ENCODE results near the gene TNFRSF4. TPM values are rescaled to one million over a fixed set of nuclear protein-coding genes. Genes with fewer than 3 reads are reported as not detected.

TNFRSF4 gene
- total and polyA plus RNA-seq, 10 of the 15 experiments (the other 5 are each of a cell fraction or from before 2014, with no cell fraction given): 0.05 to 7.3 (median 2.5) TPM; not detected in 1

DNA sequence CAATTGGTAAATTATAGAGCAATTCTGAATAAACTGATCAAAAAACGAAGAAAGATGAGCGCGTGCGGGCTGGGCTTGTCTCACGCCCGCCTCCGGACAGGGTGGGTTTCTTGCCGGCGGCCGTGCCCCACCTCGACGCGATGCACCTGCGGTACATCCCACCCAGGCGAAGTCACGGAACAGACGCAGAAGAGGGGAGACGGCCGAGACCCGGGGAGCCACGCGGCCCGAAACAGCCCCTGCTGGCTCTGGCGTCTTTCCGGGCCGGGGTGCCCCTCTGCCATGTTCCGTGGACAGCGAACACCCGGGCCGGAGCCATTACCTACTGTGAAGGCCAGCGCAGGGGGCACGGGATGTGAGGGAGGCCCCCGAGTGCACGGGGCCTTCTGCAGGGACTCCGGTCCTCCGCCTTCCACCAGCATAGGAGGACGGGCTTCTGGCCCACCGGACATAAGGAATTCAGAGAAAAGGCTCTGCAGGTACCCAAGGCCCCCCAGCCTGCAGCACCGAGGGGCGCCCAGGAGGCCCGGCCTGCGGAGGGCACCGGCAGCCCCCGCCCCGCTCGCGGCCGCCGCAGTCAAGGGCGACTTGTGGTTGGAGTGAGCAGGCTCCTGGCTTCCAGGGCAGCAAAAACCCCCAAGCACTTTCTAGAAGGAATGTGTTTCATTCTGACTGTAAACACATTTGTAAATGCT is 40.2 kb upstream of the TNFRSF4 start:
- ChIA-PET RAD21 (ENCODE audit: unreplicated experiment) (no interaction called here), POLR2A (no interaction called here), SMC1A (ENCODE audit: uncharacterized antibody, unreplicated experiment) (interaction anchor here (1.0 kb wide), 1 partner anchor 18 kb away, joined by 5 read pairs; no protein-coding TSS in a partner anchor), CTCF (no interaction called here)
- no peak overlapping the region for H3K4me2 ChIP-seq (ENCODE audit: control insufficient read depth, insufficient read depth)
- WGBS (ENCODE audit: insufficient coverage, insufficient replicate concordance, low lambda C conversion rate, missing lambda C conversion rate): 96% methylated on average over 50 of the region's 50 CpGs
- H3K9ac ChIP-seq (ENCODE audit: control insufficient read depth, insufficient read depth, low read length): no peak overlapping the region
- TF ChIP-seq, protein P1, sequence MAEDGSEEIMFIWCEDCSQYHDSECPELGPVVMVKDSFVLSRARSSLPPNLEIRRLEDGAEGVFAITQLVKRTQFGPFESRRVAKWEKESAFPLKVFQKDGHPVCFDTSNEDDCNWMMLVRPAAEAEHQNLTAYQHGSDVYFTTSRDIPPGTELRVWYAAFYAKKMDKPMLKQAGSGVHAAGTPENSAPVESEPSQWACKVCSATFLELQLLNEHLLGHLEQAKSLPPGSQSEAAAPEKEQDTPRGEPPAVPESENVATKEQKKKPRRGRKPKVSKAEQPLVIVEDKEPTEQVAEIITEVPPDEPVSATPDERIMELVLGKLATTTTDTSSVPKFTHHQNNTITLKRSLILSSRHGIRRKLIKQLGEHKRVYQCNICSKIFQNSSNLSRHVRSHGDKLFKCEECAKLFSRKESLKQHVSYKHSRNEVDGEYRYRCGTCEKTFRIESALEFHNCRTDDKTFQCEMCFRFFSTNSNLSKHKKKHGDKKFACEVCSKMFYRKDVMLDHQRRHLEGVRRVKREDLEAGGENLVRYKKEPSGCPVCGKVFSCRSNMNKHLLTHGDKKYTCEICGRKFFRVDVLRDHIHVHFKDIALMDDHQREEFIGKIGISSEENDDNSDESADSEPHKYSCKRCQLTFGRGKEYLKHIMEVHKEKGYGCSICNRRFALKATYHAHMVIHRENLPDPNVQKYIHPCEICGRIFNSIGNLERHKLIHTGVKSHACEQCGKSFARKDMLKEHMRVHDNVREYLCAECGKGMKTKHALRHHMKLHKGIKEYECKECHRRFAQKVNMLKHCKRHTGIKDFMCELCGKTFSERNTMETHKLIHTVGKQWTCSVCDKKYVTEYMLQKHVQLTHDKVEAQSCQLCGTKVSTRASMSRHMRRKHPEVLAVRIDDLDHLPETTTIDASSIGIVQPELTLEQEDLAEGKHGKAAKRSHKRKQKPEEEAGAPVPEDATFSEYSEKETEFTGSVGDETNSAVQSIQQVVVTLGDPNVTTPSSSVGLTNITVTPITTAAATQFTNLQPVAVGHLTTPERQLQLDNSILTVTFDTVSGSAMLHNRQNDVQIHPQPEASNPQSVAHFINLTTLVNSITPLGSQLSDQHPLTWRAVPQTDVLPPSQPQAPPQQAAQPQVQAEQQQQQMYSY (CRISPR knock-in tag; IDR thresholded peaks at IDR 0.05): no peak
- no peak for TF ChIP-seq SIX5 (IDR thresholded peaks at IDR 0.05; ENCODE audit: low read depth, low read length, severe bottlenecking)
- no peak for TF ChIP-seq HDGF (IDR thresholded peaks at IDR 0.05)
- TF ChIP-seq, protein P2, sequence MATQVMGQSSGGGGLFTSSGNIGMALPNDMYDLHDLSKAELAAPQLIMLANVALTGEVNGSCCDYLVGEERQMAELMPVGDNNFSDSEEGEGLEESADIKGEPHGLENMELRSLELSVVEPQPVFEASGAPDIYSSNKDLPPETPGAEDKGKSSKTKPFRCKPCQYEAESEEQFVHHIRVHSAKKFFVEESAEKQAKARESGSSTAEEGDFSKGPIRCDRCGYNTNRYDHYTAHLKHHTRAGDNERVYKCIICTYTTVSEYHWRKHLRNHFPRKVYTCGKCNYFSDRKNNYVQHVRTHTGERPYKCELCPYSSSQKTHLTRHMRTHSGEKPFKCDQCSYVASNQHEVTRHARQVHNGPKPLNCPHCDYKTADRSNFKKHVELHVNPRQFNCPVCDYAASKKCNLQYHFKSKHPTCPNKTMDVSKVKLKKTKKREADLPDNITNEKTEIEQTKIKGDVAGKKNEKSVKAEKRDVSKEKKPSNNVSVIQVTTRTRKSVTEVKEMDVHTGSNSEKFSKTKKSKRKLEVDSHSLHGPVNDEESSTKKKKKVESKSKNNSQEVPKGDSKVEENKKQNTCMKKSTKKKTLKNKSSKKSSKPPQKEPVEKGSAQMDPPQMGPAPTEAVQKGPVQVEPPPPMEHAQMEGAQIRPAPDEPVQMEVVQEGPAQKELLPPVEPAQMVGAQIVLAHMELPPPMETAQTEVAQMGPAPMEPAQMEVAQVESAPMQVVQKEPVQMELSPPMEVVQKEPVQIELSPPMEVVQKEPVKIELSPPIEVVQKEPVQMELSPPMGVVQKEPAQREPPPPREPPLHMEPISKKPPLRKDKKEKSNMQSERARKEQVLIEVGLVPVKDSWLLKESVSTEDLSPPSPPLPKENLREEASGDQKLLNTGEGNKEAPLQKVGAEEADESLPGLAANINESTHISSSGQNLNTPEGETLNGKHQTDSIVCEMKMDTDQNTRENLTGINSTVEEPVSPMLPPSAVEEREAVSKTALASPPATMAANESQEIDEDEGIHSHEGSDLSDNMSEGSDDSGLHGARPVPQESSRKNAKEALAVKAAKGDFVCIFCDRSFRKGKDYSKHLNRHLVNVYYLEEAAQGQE (IDR thresholded peaks at IDR 0.05; ENCODE audit: low read depth, low read length): no peak
- no peak for TF ChIP-seq RUNX3 (IDR thresholded peaks at IDR 0.05; ENCODE audit: low read length)
- no peak for TF ChIP-seq BRCA1 (IDR thresholded peaks at IDR 0.05; ENCODE audit: low read depth, low read length)
- no peak for TF ChIP-seq SMC3 (IDR thresholded peaks at IDR 0.05; ENCODE audit: borderline replicate concordance, low read length)
- no peak for TF ChIP-seq ETV6 (conservative IDR thresholded peaks at IDR 0.05 in 1 of 2, IDR thresholded peaks at IDR 0.05 in 1 of 2; ENCODE audit: borderline replicate concordance in 1 of 2, low read depth in 1 of 2)
- no peak for TF ChIP-seq CBX5 (IDR thresholded peaks at IDR 0.05; ENCODE audit: low read depth)
- TF ChIP-seq, protein P3, sequence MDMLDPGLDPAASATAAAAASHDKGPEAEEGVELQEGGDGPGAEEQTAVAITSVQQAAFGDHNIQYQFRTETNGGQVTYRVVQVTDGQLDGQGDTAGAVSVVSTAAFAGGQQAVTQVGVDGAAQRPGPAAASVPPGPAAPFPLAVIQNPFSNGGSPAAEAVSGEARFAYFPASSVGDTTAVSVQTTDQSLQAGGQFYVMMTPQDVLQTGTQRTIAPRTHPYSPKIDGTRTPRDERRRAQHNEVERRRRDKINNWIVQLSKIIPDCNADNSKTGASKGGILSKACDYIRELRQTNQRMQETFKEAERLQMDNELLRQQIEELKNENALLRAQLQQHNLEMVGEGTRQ (IDR thresholded peaks at IDR 0.05; ENCODE audit: borderline replicate concordance, low read depth, low read length): no peak
- TF ChIP-seq NFYA (IDR thresholded peaks at IDR 0.05; ENCODE audit: borderline replicate concordance, low read depth, low read length): no peak
- TF ChIP-seq, protein P4, sequence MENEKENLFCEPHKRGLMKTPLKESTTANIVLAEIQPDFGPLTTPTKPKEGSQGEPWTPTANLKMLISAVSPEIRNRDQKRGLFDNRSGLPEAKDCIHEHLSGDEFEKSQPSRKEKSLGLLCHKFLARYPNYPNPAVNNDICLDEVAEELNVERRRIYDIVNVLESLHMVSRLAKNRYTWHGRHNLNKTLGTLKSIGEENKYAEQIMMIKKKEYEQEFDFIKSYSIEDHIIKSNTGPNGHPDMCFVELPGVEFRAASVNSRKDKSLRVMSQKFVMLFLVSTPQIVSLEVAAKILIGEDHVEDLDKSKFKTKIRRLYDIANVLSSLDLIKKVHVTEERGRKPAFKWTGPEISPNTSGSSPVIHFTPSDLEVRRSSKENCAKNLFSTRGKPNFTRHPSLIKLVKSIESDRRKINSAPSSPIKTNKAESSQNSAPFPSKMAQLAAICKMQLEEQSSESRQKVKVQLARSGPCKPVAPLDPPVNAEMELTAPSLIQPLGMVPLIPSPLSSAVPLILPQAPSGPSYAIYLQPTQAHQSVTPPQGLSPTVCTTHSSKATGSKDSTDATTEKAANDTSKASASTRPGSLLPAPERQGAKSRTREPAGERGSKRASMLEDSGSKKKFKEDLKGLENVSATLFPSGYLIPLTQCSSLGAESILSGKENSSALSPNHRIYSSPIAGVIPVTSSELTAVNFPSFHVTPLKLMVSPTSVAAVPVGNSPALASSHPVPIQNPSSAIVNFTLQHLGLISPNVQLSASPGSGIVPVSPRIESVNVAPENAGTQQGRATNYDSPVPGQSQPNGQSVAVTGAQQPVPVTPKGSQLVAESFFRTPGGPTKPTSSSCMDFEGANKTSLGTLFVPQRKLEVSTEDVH (IDR thresholded peaks at IDR 0.05; ENCODE audit: low read depth, partially characterized antibody): no peak
- H3K79me2 ChIP-seq (ENCODE audit: control insufficient read depth, insufficient read depth, low read length): no peaks in the 10 kb centered on the region
- in situ Hi-C loops (cut with MboI): loop anchor here (5.0 kb wide), 1 partner anchor 137 kb away; the partner anchor contains the start of gene C1orf159
- H3K9me3 ChIP-seq (replicated peaks; ENCODE audit: control insufficient read depth, insufficient read depth, low read length): no peaks in the 10 kb centered on the region
- BruUV-seq (replicated peaks): no TSS peak
- no peak for ATAC-seq
- H4K20me1 ChIP-seq (ENCODE audit: control insufficient read depth, insufficient read depth): no peaks in the 10 kb centered on the region
- intact Hi-C loops (cut with micrococcal nuclease; ENCODE audit: unreplicated experiment): no loop called here
- H3K4me1 ChIP-seq (ENCODE audit: control insufficient read depth, insufficient read depth, low read length): peaks cover 12% of the 10 kb centered on the region
- H3K36me3 ChIP-seq (ENCODE audit: control insufficient read depth in 2 of 2, insufficient read depth in 2 of 2, low read length in 1 of 2): peaks cover 3 to 10% of the 10 kb centered on the region in 2 experiments; a peak in 3 of 4 replicates
- no peaks in the 10 kb centered on the region for H3K27me3 ChIP-seq (replicated peaks in 1 of 2; ENCODE audit: control insufficient read depth in 2 of 2, insufficient read depth in 2 of 2, low read length in 1 of 2)
- H3K4me3 ChIP-seq: no peak overlapping the region
- FAIRE-seq: no peak
- no peak for DNase-seq (ENCODE audit: low read depth, low spot score)
- H2AFZ ChIP-seq (ENCODE audit: control insufficient read depth, low read depth, low read length): no peak overlapping the region
- H3K27ac ChIP-seq (ENCODE audit: control insufficient read depth, insufficient read depth): no peak overlapping the region
